ENCODE measurements around the gene ATP11A.

Gene ATP11A

GRCh38 chr13:112726016-112726767 lies 36.4 kb downstream of the ATP11A start:
- no peak for DNase-seq

- no peak for DNase-seq
These were observed 37.7 kb downstream of the ATP11A start for GRCh38 chr13:112727581-112727980.

- DNase-seq = no peak
These were observed 38.7 kb downstream of the ATP11A start for GRCh38 chr13:112728375-112729126.

- no peak for DNase-seq
These were observed 39.6 kb downstream of the ATP11A start for GRCh38 chr13:112729408-112729807.

GRCh38 chr13:112730157-112730671 lies 40.4 kb downstream of the ATP11A start:
- no peak for DNase-seq

- no peak for DNase-seq
These were observed 42.1 kb downstream of the ATP11A start for GRCh38 chr13:112731667-112732616.

GRCh38 chr13:112732679-112733078 lies 42.8 kb downstream of the ATP11A start:
- no peak for DNase-seq

GRCh38 chr13:112733112-112733511 lies 43.3 kb downstream of the ATP11A start:
- no peak for DNase-seq

- DNase-seq = no peak
These were observed 44.0 kb downstream of the ATP11A start for GRCh38 chr13:112733661-112734379.

- DNase-seq = no peak
These were observed 45.1 kb downstream of the ATP11A start for GRCh38 chr13:112734696-112735547.

GRCh38 chr13:112735791-112736190 lies 46.0 kb downstream of the ATP11A start:
- no peak for DNase-seq

- DNase-seq = no peak
These were observed 47.5 kb downstream of the ATP11A start for GRCh38 chr13:112737294-112737693.

- no peak for DNase-seq
These were observed 48.8 kb downstream of the ATP11A start for GRCh38 chr13:112738606-112739005.

GRCh38 chr13:112740502-112741131 lies 50.8 kb downstream of the ATP11A start:
- no peak for DNase-seq

- no peak for DNase-seq
These were observed 51.4 kb downstream of the ATP11A start for GRCh38 chr13:112741185-112741755.

- no peak for DNase-seq
These were observed 52.2 kb downstream of the ATP11A start for GRCh38 chr13:112741835-112742570.

- DNase-seq = no peak
These were observed 52.7 kb downstream of the ATP11A start for GRCh38 chr13:112742583-112742982.

GRCh38 chr13:112743451-112744167 lies 53.8 kb downstream of the ATP11A start:
- no peak for DNase-seq
